Coronary artery (tissue), 2 donors: ENCODE measurements around the gene ITGA2.

Experiments used
- DNase-seq: peaks from one replicate; pipeline ENCODE4 v3.0.0-alpha.2; 2017; ENCODE audit warnings: low spot score
- H3K27ac ChIP-seq, 2 donors: fragments of 200-600 bp; sonication (generic); one replicate each; pipeline ENCODE4 v1.5.1; 2016 to 2019
- H3K4me3 ChIP-seq: fragments of 200-600 bp; sonication (generic); 2 replicates; pipeline ENCODE4 v1.5.1; 2016; ENCODE audit warnings: mild to moderate bottlenecking, moderate library complexity
- CTCF ChIP-seq: fragments of 200-600 bp; sonication (generic); IDR thresholded peaks from one replicate; pipeline ENCODE4 v1.5.1; 2019; ENCODE audit warnings: antibody characterized with exemption

Gene ITGA2

GRCh38 chr5:52989781-52990527 lies 802 bp downstream of the ITGA2 start:
- no peak for DNase-seq
- no peak for TF ChIP-seq CTCF
- H3K27ac ChIP-seq = peak overlapping the region in 1 of 2 donors; percentile 36
- peak overlapping the region; percentile 75 for H3K4me3 ChIP-seq

- Histone ChIP-seq H3K4me3 (peak overlapping the region; percentile 75), H3K27ac (no peak overlapping the region)
- no peak for TF ChIP-seq CTCF
- no peak for DNase-seq
Measured at GRCh38 chr5:52990528-52990925, 1.4 kb downstream of the ITGA2 start.

GRCh38 chr5:52993367-52993766 lies 4.2 kb downstream of the ITGA2 start:
- no peak overlapping the region for H3K4me3 ChIP-seq
- no peak for DNase-seq
- no peak overlapping the region for H3K27ac ChIP-seq
- no peak for TF ChIP-seq CTCF

- H3K27ac ChIP-seq = no peak overlapping the region
- no peak for TF ChIP-seq CTCF
- H3K4me3 ChIP-seq = no peak overlapping the region
- DNase-seq = no peak
Measured at GRCh38 chr5:52994266-52994665, 5.1 kb downstream of the ITGA2 start.

GRCh38 chr5:52995095-52995494 lies 5.9 kb downstream of the ITGA2 start:
- Histone ChIP-seq H3K4me3 (no peak overlapping the region), H3K27ac (no peak overlapping the region)
- TF ChIP-seq CTCF = no peak
- no peak for DNase-seq

- TF ChIP-seq CTCF = no peak
- no peak for DNase-seq
- no peak overlapping the region for H3K4me3 ChIP-seq
- no peak overlapping the region for H3K27ac ChIP-seq
Measured at GRCh38 chr5:52995914-52996313, 6.8 kb downstream of the ITGA2 start.

GRCh38 chr5:52996979-52997378 lies 7.8 kb downstream of the ITGA2 start:
- no peak for DNase-seq
- Histone ChIP-seq H3K27ac (no peak overlapping the region), H3K4me3 (no peak overlapping the region)
- TF ChIP-seq CTCF = no peak
